ENCODE data around the gene PDC. TPM values are rescaled to one million over a fixed set of nuclear protein-coding genes. Genes with fewer than 3 reads are reported as not detected.

The PDC gene
- total RNA-seq, 1 experiment from 2014 or later, result not detected

GRCh38 chr1:186420311-186420710 lies 40.6 kb downstream of the PDC start:
- H3K36me3 ChIP-seq (ENCODE audit: control insufficient read depth, insufficient read depth, low read length), result peaks cover 12% of the 10 kb centered on the region
- no peak for ATAC-seq
- ChIA-PET CTCF (no interaction called here), POLR2A (no interaction called here)
- no TSS peak for BruUV-seq (replicated peaks)
- no peaks in the 10 kb centered on the region for H3K9me3 ChIP-seq (ENCODE audit: control insufficient read depth, insufficient read depth, low read depth, low read length)
- intact Hi-C loops (cut with micrococcal nuclease; ENCODE audit: unreplicated experiment) (no loop called here), in situ Hi-C loops (cut with HindIII; ENCODE audit: low pct_unique_long_range_greater_than_20kb, low sequenced_read_pairs) (no loop called here)
- H3K27me3 ChIP-seq (ENCODE audit: control insufficient read depth, insufficient read depth, low read length), result no peaks in the 10 kb centered on the region
- no peak for TF ChIP-seq POLR2AphosphoS5 (IDR thresholded peaks at IDR 0.05; ENCODE audit: low read depth, low read length)
- TF ChIP-seq REST (IDR thresholded peaks at IDR 0.05; ENCODE audit: insufficient read depth in 1 of 2, low read depth in 2 of 2, low read length in 1 of 2), result no peak
- no peak for TF ChIP-seq TCF7L2 (IDR thresholded peaks at IDR 0.05; ENCODE audit: low read depth, low read length)
- TF ChIP-seq, protein P1, sequence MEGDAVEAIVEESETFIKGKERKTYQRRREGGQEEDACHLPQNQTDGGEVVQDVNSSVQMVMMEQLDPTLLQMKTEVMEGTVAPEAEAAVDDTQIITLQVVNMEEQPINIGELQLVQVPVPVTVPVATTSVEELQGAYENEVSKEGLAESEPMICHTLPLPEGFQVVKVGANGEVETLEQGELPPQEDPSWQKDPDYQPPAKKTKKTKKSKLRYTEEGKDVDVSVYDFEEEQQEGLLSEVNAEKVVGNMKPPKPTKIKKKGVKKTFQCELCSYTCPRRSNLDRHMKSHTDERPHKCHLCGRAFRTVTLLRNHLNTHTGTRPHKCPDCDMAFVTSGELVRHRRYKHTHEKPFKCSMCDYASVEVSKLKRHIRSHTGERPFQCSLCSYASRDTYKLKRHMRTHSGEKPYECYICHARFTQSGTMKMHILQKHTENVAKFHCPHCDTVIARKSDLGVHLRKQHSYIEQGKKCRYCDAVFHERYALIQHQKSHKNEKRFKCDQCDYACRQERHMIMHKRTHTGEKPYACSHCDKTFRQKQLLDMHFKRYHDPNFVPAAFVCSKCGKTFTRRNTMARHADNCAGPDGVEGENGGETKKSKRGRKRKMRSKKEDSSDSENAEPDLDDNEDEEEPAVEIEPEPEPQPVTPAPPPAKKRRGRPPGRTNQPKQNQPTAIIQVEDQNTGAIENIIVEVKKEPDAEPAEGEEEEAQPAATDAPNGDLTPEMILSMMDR (IDR thresholded peaks at IDR 0.05), result no peak
- no peak for TF ChIP-seq SIN3A (IDR thresholded peaks at IDR 0.05; ENCODE audit: borderline replicate concordance, insufficient read depth, low read depth, low read length)
- H3K27ac ChIP-seq (ENCODE audit: low read length), result no peak overlapping the region
- DNase-seq (ENCODE audit: low read depth, low spot score), result no peak
- no peaks in the 10 kb centered on the region for H3K4me1 ChIP-seq (ENCODE audit: control insufficient read depth, insufficient read depth, low read length)
- H3K4me3 ChIP-seq (ENCODE audit: low read depth in 2 of 2, low read length in 2 of 2), result no peak overlapping the region

DNA sequence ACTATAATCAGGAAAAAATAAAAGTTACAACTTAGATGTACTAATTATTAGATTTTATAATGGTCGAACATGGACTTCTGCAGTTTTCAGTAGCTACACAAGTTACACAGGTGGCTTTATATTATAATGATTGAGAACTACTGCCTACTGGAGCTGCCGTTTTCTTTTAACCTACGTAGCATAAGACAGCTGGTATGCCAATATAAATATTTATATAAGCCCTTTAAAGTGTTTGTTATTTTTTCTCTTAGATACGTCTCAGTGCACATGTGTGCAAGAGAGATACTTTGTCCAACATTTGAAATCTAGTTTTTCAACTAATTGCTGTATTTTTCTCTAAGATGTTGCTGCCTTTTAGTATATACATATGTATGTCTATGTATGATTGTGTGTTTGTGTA lies 42.4 kb downstream of the PDC start:
- no TSS peak for BruUV-seq (replicated peaks)

More for the DNA sequence above, 42.4 kb downstream of the PDC start:
- TF ChIP-seq TCF7L2 (IDR thresholded peaks at IDR 0.05; ENCODE audit: low read depth, low read length), result no peak
- TF ChIP-seq POLR2AphosphoS5 (IDR thresholded peaks at IDR 0.05; ENCODE audit: low read depth, low read length), result no peak
- no peak for TF ChIP-seq SIN3A (IDR thresholded peaks at IDR 0.05; ENCODE audit: borderline replicate concordance, insufficient read depth, low read depth, low read length)
- TF ChIP-seq REST (IDR thresholded peaks at IDR 0.05; ENCODE audit: insufficient read depth in 1 of 2, low read depth in 2 of 2, low read length in 1 of 2), result no peak
- TF ChIP-seq, protein P1 (IDR thresholded peaks at IDR 0.05), result no peak
- Histone ChIP-seq H3K4me3 (ENCODE audit: low read depth in 2 of 2, low read length in 2 of 2) (no peak overlapping the region), H3K36me3 (ENCODE audit: control insufficient read depth, insufficient read depth, low read length) (peaks cover 12% of the 10 kb centered on the region), H3K9me3 (ENCODE audit: control insufficient read depth, insufficient read depth, low read depth, low read length) (no peaks in the 10 kb centered on the region), H3K27me3 (ENCODE audit: control insufficient read depth, insufficient read depth, low read length) (no peaks in the 10 kb centered on the region), H3K27ac (ENCODE audit: low read length) (no peak overlapping the region), H3K4me1 (ENCODE audit: control insufficient read depth, insufficient read depth, low read length) (no peaks in the 10 kb centered on the region)
- DNase-seq (ENCODE audit: low read depth, low spot score) (no peak), ATAC-seq (no peak)
- ChIA-PET CTCF (interaction anchor here (0.6 kb wide), 1 partner anchor 260 kb away, joined by 4 read pairs; no protein-coding TSS in a partner anchor), POLR2A (no interaction called here)
- intact Hi-C loops (cut with micrococcal nuclease; ENCODE audit: unreplicated experiment), result no loop called here
- in situ Hi-C loops (cut with HindIII; ENCODE audit: low pct_unique_long_range_greater_than_20kb, low sequenced_read_pairs), result no loop called here

Measured in Panc1 (cell line).